Astrocyte (in vitro differentiated cells and primary cell): Measurements from ENCODE around the gene UBASH3A. TPM values are rescaled to one million over a fixed set of nuclear protein-coding genes. Genes with fewer than 3 reads are reported as not detected.

Experiments
- DNase-seq: peaks from one replicate; pipeline ENCODE4 v3.0.0-alpha.2; 2010; ENCODE audit warnings: low read depth
- FAIRE-seq: peaks from 2 replicates; lab custom pipeline; 2011; peaks lifted over from hg19 to GRCh38; lab: Jason Lieb, UNC
- H2AFZ ChIP-seq: 2 replicates; pipeline ENCODE4 v1.6.0; 2012; ENCODE audit warnings: low read depth, low read length, inconsistent platforms
- H3K27ac ChIP-seq: 2 replicates; pipeline ENCODE4 v1.5.1; 2011; ENCODE audit warnings: low read depth, low read length, inconsistent platforms
- H3K27me3 ChIP-seq: 2 replicates; pipeline ENCODE4 v1.6.0; 2011; ENCODE audit warnings: low read length, inconsistent platforms; ENCODE audit not compliant: insufficient read depth
- H3K36me3 ChIP-seq: 2 replicates; pipeline ENCODE4 v1.5.1; 2011; ENCODE audit warnings: low read length, inconsistent platforms; ENCODE audit not compliant: insufficient read depth
- H3K4me1 ChIP-seq: 2 replicates; pipeline ENCODE4 v1.5.1; 2011; ENCODE audit warnings: low read length, inconsistent platforms; ENCODE audit not compliant: insufficient read depth
- H3K4me2 ChIP-seq: 2 replicates; pipeline ENCODE4 v1.6.0; 2012; ENCODE audit warnings: low read length, inconsistent platforms
- H3K4me3 ChIP-seq: 2 replicates; pipeline ENCODE4 v1.5.1; 2011; ENCODE audit warnings: low read depth, mild to moderate bottlenecking, low read length, inconsistent platforms; ENCODE audit not compliant: insufficient read depth
- H3K79me2 ChIP-seq: 2 replicates; pipeline ENCODE4 v1.6.0; 2012; ENCODE audit warnings: mild to moderate bottlenecking, low read length, inconsistent platforms; ENCODE audit not compliant: insufficient read depth
- H3K9ac ChIP-seq: 2 replicates; pipeline ENCODE4 v1.6.0; 2012; ENCODE audit warnings: mild to moderate bottlenecking, low read length, inconsistent platforms
- H3K9me3 ChIP-seq: 2 replicates; pipeline ENCODE4 v1.5.1; 2012; ENCODE audit warnings: low read depth, mild to moderate bottlenecking, low read length, inconsistent platforms; ENCODE audit not compliant: insufficient read depth
- H4K20me1 ChIP-seq: 2 replicates; pipeline ENCODE4 v1.6.0; 2012; ENCODE audit warnings: low read length, inconsistent platforms; ENCODE audit not compliant: insufficient read depth
- H3K27ac Mint-ChIP-seq: one replicate; pipeline ENCODE4 v1.8.0; 2021; ENCODE audit warnings: mild to moderate bottlenecking, mixed read lengths; ENCODE audit not compliant: unreplicated experiment
- H3K27me3 Mint-ChIP-seq: one replicate; pipeline ENCODE4 v1.8.0; 2021; ENCODE audit warnings: low read depth, mixed read lengths; ENCODE audit not compliant: unreplicated experiment
- H3K36me3 Mint-ChIP-seq: one replicate; pipeline ENCODE4 v1.8.0; 2021; ENCODE audit warnings: low read depth, mixed read lengths; ENCODE audit not compliant: unreplicated experiment
- H3K4me1 Mint-ChIP-seq: one replicate; pipeline ENCODE4 v1.8.0; 2021; ENCODE audit warnings: low read depth, mixed read lengths; ENCODE audit not compliant: unreplicated experiment
- H3K4me3 Mint-ChIP-seq: one replicate; pipeline ENCODE4 v1.8.0; 2021; ENCODE audit warnings: mild to moderate bottlenecking, moderate library complexity, mixed read lengths; ENCODE audit not compliant: unreplicated experiment
- H3K9me3 Mint-ChIP-seq: one replicate; pipeline ENCODE4 v1.8.0; 2021; ENCODE audit warnings: mild to moderate bottlenecking, mixed read lengths; ENCODE audit not compliant: unreplicated experiment
- EZH2 ChIP-seq: IDR thresholded peaks from 2 replicates; pipeline ENCODE4 v1.6.1; 2012; ENCODE audit warnings: mild to moderate bottlenecking, low read length, inconsistent platforms; ENCODE audit not compliant: insufficient read depth
- total RNA-seq: library from RNA; stranded (reverse); gene quantifications from 2 replicates; pipeline ENCODE4 v1.2.1, GENCODE V29; 2021
- TF ChIP-seq, protein P1 (sequence below): IDR thresholded peaks from 2 replicates; pipeline ENCODE4 v1.5.1; 2011; ENCODE audit warnings: low read depth, mild to moderate bottlenecking, inconsistent platforms, low read length, moderate library complexity; ENCODE audit not compliant: insufficient read depth

The UBASH3A gene
- total RNA-seq, 1 donor from 2014 or later, result not detected

DNA sequence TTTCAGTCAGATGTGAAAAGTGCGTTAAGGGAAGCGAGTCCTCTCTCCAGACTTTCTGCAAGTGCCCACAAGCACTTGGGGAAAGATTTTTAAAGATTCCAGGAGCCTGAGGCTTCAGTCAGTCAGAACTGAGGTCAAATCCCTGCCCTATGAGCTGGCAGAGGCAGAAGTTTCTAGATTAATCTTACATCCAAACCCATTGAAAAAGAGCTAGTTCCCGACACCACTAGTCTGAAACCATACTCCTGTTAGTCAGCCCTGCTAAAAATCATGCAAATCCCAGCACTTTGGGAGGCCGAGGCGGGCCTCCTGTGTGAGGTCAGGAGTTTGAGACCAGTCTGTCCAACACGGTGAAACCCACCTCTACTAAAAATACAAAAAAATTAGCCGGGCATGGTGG is 71.3 kb downstream of the UBASH3A start:
- H3K4me1 ChIP-seq, result peaks cover 5% of the 10 kb centered on the region
- H2AFZ ChIP-seq, result no peak overlapping the region
- FAIRE-seq (no peak), DNase-seq (no peak)
- no peaks in the 10 kb centered on the region for H3K9me3 ChIP-seq
- Mint-ChIP-seq H3K4me1 (peaks cover 19% of the 10 kb centered on the region), H3K4me3 (no peak overlapping the region), H3K36me3 (no peaks in the 10 kb centered on the region), H3K27ac (peak overlapping the region; percentile 29), H3K9me3 (peaks cover 3% of the 10 kb centered on the region), H3K27me3 (peaks cover 3% of the 10 kb centered on the region)
- H4K20me1 ChIP-seq, result no peaks in the 10 kb centered on the region
- no peak overlapping the region for H3K4me2 ChIP-seq
- no peaks in the 10 kb centered on the region for H3K36me3 ChIP-seq
- H3K4me3 ChIP-seq, result no peak overlapping the region
- peaks cover 4% of the 10 kb centered on the region for H3K27me3 ChIP-seq
- TF ChIP-seq, protein P1, sequence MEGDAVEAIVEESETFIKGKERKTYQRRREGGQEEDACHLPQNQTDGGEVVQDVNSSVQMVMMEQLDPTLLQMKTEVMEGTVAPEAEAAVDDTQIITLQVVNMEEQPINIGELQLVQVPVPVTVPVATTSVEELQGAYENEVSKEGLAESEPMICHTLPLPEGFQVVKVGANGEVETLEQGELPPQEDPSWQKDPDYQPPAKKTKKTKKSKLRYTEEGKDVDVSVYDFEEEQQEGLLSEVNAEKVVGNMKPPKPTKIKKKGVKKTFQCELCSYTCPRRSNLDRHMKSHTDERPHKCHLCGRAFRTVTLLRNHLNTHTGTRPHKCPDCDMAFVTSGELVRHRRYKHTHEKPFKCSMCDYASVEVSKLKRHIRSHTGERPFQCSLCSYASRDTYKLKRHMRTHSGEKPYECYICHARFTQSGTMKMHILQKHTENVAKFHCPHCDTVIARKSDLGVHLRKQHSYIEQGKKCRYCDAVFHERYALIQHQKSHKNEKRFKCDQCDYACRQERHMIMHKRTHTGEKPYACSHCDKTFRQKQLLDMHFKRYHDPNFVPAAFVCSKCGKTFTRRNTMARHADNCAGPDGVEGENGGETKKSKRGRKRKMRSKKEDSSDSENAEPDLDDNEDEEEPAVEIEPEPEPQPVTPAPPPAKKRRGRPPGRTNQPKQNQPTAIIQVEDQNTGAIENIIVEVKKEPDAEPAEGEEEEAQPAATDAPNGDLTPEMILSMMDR, result no peak
- no peak for TF ChIP-seq EZH2
- no peak overlapping the region for H3K9ac ChIP-seq
- H3K27ac ChIP-seq, result no peak overlapping the region
- no peaks in the 10 kb centered on the region for H3K79me2 ChIP-seq

DNA sequence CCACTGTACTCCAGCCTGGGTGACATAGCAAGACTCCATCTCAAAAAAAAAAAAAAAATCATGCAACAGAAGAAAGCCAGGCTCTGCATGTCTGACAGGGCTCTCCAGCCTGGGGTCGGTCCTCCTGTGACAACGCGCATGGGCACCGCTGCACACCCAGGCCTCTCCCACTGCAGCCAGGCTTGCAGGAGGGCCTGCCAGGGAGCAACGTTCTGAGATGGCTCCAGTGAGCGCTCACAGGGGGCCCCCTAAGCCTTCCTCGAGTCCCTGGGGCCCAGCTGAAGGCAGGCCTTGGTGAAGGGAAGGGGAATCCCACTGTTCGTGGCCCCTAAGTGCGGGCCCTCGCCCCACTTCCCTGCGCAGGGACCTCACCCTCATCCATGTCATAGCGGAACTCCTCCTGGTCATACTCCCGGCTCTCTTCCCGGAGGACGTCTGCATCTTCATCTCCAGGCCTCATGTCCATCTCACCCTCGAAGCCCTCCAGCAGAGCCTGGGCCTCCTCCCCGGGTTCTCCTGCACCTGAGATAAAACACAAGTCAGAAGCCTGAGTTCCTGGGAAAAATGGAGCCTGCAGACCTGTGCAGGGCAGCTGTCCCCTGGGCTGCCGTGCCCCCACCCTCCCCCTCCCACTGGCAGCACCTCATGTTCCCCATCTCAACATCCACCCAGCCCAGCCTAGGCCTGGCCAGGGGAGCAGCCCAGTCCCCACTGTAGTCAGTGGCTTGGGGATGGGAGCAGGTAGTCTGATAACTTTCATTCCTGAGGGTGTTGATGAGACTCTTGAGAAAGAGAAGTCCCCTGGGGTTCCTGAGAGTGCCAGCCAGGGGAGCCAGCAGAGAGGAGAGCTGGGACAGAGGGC is 72.1 kb downstream of the UBASH3A start:
- Mint-ChIP-seq H3K27ac (no peak overlapping the region), H3K36me3 (no peaks in the 10 kb centered on the region), H3K27me3 (peaks cover 3% of the 10 kb centered on the region), H3K9me3 (peaks cover 3% of the 10 kb centered on the region), H3K4me1 (peaks cover 19% of the 10 kb centered on the region), H3K4me3 (no peak overlapping the region)
- Histone ChIP-seq H3K27me3 (peaks cover 4% of the 10 kb centered on the region), H2AFZ (no peak overlapping the region), H3K27ac (no peak overlapping the region), H3K9ac (no peak overlapping the region), H3K36me3 (no peaks in the 10 kb centered on the region), H3K9me3 (no peaks in the 10 kb centered on the region), H4K20me1 (no peaks in the 10 kb centered on the region), H3K4me2 (no peak overlapping the region), H3K79me2 (no peaks in the 10 kb centered on the region), H3K4me1 (peaks cover 5% of the 10 kb centered on the region), H3K4me3 (no peak overlapping the region)
- TF ChIP-seq, protein P1, result no peak
- TF ChIP-seq EZH2, result no peak
- FAIRE-seq, result no peak
- DNase-seq, result no peak
